ENCODE results near the gene PLB1.

DNA sequence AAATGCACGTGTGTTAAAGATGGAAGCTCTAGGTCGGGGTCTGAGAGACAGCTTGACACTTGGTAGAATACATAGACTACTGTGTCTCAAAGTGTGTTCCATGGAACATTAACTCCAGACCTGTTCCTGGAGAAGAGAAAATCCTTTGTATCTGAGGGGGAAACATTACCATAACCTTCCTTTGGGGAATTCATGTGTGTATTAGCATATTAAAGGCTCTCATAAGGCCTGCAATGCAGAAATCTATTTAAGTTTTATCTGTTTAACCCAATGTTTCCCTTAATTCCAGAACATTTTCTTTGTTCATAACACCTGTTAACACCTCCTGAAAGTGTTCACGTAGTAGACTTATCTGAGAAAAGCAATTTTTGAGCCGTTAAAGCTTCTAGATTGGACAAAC is 99.5 kb downstream of the PLB1 start:
- no peak for TF ChIP-seq POLR2A (IDR thresholded peaks at IDR 0.05)
- TF ChIP-seq, protein P1, sequence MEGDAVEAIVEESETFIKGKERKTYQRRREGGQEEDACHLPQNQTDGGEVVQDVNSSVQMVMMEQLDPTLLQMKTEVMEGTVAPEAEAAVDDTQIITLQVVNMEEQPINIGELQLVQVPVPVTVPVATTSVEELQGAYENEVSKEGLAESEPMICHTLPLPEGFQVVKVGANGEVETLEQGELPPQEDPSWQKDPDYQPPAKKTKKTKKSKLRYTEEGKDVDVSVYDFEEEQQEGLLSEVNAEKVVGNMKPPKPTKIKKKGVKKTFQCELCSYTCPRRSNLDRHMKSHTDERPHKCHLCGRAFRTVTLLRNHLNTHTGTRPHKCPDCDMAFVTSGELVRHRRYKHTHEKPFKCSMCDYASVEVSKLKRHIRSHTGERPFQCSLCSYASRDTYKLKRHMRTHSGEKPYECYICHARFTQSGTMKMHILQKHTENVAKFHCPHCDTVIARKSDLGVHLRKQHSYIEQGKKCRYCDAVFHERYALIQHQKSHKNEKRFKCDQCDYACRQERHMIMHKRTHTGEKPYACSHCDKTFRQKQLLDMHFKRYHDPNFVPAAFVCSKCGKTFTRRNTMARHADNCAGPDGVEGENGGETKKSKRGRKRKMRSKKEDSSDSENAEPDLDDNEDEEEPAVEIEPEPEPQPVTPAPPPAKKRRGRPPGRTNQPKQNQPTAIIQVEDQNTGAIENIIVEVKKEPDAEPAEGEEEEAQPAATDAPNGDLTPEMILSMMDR (IDR thresholded peaks at IDR 0.05): no peak

Measured in prostate gland (tissue), 2 donors.